Measurements from ENCODE around the gene PLXNB2. TPM values are rescaled to one million over a fixed set of nuclear protein-coding genes. Genes with fewer than 3 reads are reported as not detected.

Gene PLXNB2
- total and polyA plus RNA-seq, 4 experiments from 2014 or later: 0.40 to 4.6 (median 2.8) TPM; not detected in 1

DNA sequence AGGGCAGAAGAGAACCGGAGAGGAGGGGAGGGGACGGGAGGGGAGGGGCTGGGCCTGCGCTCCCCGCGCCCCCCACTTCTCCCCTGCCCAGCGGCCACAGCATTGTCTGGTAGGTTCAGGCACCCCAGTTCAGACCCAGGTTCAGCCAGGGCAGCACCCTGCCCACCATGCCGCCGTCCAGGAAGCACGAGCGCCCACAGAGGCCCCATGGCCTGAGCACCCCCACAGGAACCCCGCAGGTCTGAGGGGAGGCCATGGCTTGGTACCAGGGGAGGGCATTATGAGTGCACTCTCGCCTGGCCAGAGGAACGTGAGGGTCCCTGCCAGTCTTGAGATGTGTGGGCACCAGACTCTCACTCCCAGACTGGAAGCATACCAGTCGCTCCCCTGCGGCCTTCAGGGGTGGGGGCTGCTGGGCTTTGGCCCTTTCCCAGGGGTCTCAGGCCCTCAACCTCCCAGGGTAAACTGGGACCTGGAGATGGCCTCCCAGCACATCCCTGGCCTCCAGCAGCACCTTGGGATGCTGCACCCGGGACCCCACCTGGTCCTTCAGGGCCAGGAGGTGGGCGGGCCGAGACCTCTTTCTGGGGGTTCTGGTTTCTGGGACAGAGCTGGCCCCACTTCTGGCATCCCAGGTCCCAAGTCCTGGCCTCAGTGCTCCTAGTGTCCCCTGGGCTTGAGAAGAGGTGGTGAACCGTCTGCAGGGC lies 597 bp upstream of the PLXNB2 start:
- peak overlapping the region in 3 of 8 donors; percentile 17 to 39 (median 31) for H3K4me3 Mint-ChIP-seq
- peak in 1 of 5 donors; percentile 27 for DNase-seq
- Histone ChIP-seq H3K36me3 (ENCODE audit: insufficient read depth, low read length) (no peaks in the 10 kb centered on the region), H3K4me3 (ENCODE audit: low read length in 2 of 2) (no peak overlapping the region), H3K27ac (ENCODE audit: low read depth, low read length) (no peak overlapping the region), H3K9me3 (ENCODE audit: control insufficient read depth in 1 of 2, low read length in 2 of 2) (no peaks in the 10 kb centered on the region), H3K4me1 (ENCODE audit: insufficient read depth, low read length) (peaks cover 5% of the 10 kb centered on the region), H3K27me3 (ENCODE audit: insufficient read depth, low read length) (no peaks in the 10 kb centered on the region)
- intact Hi-C loops (cut with micrococcal nuclease): loop anchor here (2.0 kb wide), 1 partner anchor 19 kb away; the partner anchor contains the start of gene DENND6B
- peaks cover 8% of the 10 kb centered on the region in 2 donors for H3K27me3 Mint-ChIP-seq
- H3K36me3 Mint-ChIP-seq: no peaks in the 10 kb centered on the region
- ChIA-PET POLR2A (ENCODE audit: partially characterized antibody) (interaction anchor here (0.9 kb wide), 1 partner anchor 313 kb away, joined by 3 read pairs; no protein-coding TSS in a partner anchor), CTCF (ENCODE audit: partially characterized antibody) (no interaction called here)
- H3K9me3 Mint-ChIP-seq: no peaks in the 10 kb centered on the region
- no peak overlapping the region for H3K27ac Mint-ChIP-seq
- H3K4me1 Mint-ChIP-seq: peaks cover 2 to 15% (median 4%) of the 10 kb centered on the region in 4 donors

DNA sequence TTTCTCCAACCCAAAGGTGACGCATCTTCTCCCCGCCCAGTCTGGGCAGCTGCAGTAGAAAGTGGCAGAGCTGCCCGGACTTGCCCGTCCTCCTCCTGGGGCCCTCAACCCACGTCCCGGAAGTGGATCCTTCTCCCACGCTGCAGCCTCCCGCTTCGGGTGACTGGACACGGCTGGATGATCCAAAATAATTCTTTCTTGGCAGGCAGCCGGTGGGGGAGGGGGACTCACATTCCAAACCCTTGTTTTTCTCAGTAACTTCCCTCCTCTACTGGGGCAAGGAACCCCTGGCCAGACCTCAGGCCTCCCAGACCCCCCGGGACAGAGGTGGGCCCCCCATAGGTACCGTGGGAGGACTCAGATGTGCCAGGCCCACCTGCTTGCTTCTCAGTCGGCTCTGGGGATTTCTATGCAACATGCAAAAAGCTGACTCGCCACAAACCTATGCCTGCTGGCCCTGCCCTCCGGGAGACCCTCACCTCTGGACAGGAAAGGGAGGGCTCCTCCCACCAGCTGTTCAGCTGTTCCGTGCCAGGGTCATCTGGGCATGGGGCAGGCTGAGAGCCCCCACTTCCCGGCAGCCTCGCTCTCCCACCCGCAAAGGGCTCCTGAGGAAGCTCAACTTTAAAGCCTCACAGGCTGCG lies 1.4 kb downstream of the PLXNB2 start:
- intact Hi-C loops (cut with micrococcal nuclease): loop anchor here (2.0 kb wide), 1 partner anchor 21 kb away; the partner anchor contains the start of gene DENND6B
- H3K4me3 Mint-ChIP-seq: peak overlapping the region in 6 of 8 donors; percentile 4 to 67 (median 34)
- no peaks in the 10 kb centered on the region for H3K36me3 ChIP-seq (ENCODE audit: insufficient read depth, low read length)
- no peak overlapping the region for H3K27ac ChIP-seq (ENCODE audit: low read depth, low read length)
- peaks cover 5% of the 10 kb centered on the region for H3K4me1 ChIP-seq (ENCODE audit: insufficient read depth, low read length)
- no peaks in the 10 kb centered on the region for H3K9me3 ChIP-seq (ENCODE audit: control insufficient read depth in 1 of 2, low read length in 2 of 2)
- peak overlapping the region in 1 of 7 donors; percentile 56 for H3K27ac Mint-ChIP-seq
- ChIA-PET POLR2A (ENCODE audit: partially characterized antibody) (interaction anchor here (0.8 kb wide), 1 partner anchor 29 kb away, joined by 3 read pairs; no protein-coding TSS in a partner anchor), CTCF (ENCODE audit: partially characterized antibody) (no interaction called here)
- no peak overlapping the region for H3K4me3 ChIP-seq (ENCODE audit: low read length in 2 of 2)
- H3K27me3 Mint-ChIP-seq: peaks cover 10% of the 10 kb centered on the region in 2 donors
- peaks cover 2 to 15% (median 4%) of the 10 kb centered on the region in 4 donors for H3K4me1 Mint-ChIP-seq
- H3K9me3 Mint-ChIP-seq: no peaks in the 10 kb centered on the region
- no peak for DNase-seq
- no peaks in the 10 kb centered on the region for H3K27me3 ChIP-seq (ENCODE audit: insufficient read depth, low read length)
- H3K36me3 Mint-ChIP-seq: no peaks in the 10 kb centered on the region

DNA sequence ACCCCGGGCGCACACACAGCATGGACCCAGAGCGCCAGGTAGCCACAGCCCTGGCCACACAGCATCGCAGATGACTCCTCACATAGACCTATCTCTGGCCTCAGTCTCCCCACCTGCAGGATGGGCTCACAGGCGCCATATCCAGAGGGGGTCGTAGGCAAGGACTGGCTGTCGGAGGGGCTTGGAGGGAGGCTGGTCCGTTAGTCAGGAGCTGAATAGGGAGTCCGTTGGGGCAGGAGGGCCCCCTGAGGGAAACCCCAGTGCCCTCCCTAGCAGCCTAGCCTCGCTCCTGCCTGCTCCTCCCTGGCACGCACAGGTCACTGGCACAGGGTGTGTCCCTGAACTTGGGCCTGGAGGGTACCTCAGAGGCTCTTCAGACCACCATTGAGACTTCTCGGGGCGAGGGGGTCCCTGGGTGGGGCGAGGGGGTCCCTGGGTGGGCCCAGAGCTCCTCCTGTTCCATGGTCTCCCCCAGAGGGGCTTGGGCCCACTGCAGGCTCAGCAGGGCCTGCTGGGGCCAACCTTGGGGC lies 2.0 kb downstream of the PLXNB2 start:
- no peak for DNase-seq
- Mint-ChIP-seq H3K27me3 (peaks cover 10% of the 10 kb centered on the region in 2 donors), H3K27ac (no peak overlapping the region), H3K4me1 (peaks cover 2 to 15% (median 4%) of the 10 kb centered on the region in 4 donors), H3K36me3 (no peaks in the 10 kb centered on the region), H3K9me3 (no peaks in the 10 kb centered on the region), H3K4me3 (no peak overlapping the region)
- Histone ChIP-seq H3K27me3 (ENCODE audit: insufficient read depth, low read length) (no peaks in the 10 kb centered on the region), H3K36me3 (ENCODE audit: insufficient read depth, low read length) (no peaks in the 10 kb centered on the region), H3K4me3 (ENCODE audit: low read length in 2 of 2) (no peak overlapping the region), H3K4me1 (ENCODE audit: insufficient read depth, low read length) (peaks cover 5% of the 10 kb centered on the region), H3K27ac (ENCODE audit: low read depth, low read length) (no peak overlapping the region), H3K9me3 (ENCODE audit: control insufficient read depth in 1 of 2, low read length in 2 of 2) (no peaks in the 10 kb centered on the region)
- POLR2A ChIA-PET (ENCODE audit: partially characterized antibody): no interaction called here
- CTCF ChIA-PET (ENCODE audit: partially characterized antibody): no interaction called here
- intact Hi-C loops (cut with micrococcal nuclease): no loop called here

DNA sequence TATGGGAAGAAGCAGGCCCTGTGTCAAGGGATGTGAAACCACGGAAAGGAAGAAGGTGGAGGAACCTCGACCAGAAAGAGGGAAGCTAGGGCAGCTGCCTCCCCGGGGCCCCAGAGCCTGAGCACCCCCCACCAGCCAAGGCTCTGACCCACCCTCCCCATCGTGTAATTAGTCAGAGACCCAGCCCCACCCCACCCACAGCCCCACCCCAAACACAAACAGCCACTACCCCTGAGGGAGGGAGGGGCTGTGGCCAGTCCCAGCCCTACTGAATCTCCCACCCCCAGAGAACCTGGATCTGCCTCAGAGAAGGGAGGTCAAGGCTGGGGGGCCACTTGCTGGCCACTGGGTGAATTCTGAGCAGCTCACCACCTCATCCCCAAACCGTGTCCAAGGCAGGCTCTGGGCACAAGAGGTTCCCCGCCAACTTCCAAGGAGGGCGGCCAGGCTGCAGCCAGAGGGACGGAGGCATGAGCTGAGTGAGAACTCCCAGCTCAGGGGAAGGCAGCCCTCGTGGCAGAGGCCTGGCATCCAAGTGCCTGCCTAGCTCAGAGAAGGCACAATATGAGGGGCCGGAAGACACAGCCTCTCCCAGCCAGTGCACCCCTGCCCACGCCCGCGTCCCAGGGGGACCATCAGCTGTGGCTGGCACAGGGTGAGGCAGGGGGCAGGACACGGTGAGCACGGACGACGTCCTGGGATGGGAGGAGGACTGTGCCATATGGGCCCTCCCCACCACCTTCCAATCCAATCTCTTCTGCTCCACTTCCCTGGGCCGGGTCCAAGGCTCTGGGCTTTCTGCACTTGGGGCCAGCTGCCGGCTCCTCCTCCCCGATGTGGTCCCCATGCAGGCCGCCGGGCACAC lies 2.7 kb downstream of the PLXNB2 start:
- Mint-ChIP-seq H3K4me1 (peaks cover 2 to 15% (median 4%) of the 10 kb centered on the region in 4 donors), H3K36me3 (no peaks in the 10 kb centered on the region), H3K4me3 (peak overlapping the region in 1 of 8 donors; percentile 29), H3K27ac (no peak overlapping the region), H3K27me3 (peaks cover 10% of the 10 kb centered on the region in 2 donors), H3K9me3 (no peaks in the 10 kb centered on the region)
- Histone ChIP-seq H3K9me3 (ENCODE audit: control insufficient read depth in 1 of 2, low read length in 2 of 2) (no peaks in the 10 kb centered on the region), H3K27me3 (ENCODE audit: insufficient read depth, low read length) (no peaks in the 10 kb centered on the region), H3K36me3 (ENCODE audit: insufficient read depth, low read length) (no peaks in the 10 kb centered on the region), H3K4me3 (ENCODE audit: low read length in 2 of 2) (no peak overlapping the region), H3K4me1 (ENCODE audit: insufficient read depth, low read length) (peaks cover 5% of the 10 kb centered on the region), H3K27ac (ENCODE audit: low read depth, low read length) (no peak overlapping the region)
- ChIA-PET CTCF (ENCODE audit: partially characterized antibody) (no interaction called here), POLR2A (ENCODE audit: partially characterized antibody) (no interaction called here)
- intact Hi-C loops (cut with micrococcal nuclease): no loop called here
- DNase-seq: no peak

DNA sequence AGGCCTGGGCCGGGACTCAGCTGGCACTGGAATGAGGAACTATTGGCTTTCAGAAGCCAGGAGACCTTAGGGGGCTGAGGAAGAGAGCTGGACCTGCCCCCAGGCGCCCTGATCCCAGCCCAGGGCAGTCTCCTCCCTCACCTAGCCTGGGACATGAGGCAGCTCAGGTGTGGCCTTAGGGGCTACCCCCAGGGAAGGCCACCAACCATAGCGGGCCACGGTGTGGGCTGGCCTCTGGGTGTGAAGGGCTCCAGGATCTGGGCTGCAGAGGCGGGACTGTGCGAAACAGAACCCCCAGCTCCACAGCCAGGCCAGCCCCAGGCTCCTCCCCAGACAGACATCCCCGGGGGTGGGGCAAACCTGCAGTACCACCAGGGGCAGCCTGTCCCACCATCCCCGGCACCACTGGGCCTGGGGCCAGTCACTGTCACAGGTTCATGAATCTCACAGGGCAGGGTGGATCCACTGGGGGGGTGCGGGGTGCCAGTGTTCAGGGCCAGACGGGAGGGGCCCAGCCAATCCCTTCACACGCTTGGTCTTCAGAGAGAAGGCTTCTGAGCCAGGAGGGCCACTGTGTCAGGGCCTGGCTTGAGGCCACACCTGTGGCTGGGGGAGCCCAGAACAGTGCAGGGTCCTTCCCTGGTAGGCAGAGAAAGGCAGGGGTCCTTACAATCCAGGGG lies 3.5 kb downstream of the PLXNB2 start:
- no peak for DNase-seq
- peaks cover 10% of the 10 kb centered on the region in 2 donors for H3K27me3 Mint-ChIP-seq
- peak overlapping the region in 2 of 8 donors; percentile 25 to 34 for H3K4me3 Mint-ChIP-seq
- Histone ChIP-seq H3K9me3 (ENCODE audit: control insufficient read depth in 1 of 2, low read length in 2 of 2) (no peaks in the 10 kb centered on the region), H3K4me1 (ENCODE audit: insufficient read depth, low read length) (peaks cover 5% of the 10 kb centered on the region), H3K36me3 (ENCODE audit: insufficient read depth, low read length) (no peaks in the 10 kb centered on the region), H3K27me3 (ENCODE audit: insufficient read depth, low read length) (no peaks in the 10 kb centered on the region), H3K27ac (ENCODE audit: low read depth, low read length) (no peak overlapping the region), H3K4me3 (ENCODE audit: low read length in 2 of 2) (no peak overlapping the region)
- ChIA-PET CTCF (ENCODE audit: partially characterized antibody) (no interaction called here), POLR2A (ENCODE audit: partially characterized antibody) (interaction anchor here (0.6 kb wide), 1 partner anchor 110 kb away, joined by 3 read pairs; no protein-coding TSS in a partner anchor)
- no peaks in the 10 kb centered on the region for H3K36me3 Mint-ChIP-seq
- H3K4me1 Mint-ChIP-seq: peaks cover 2 to 15% (median 4%) of the 10 kb centered on the region in 4 donors
- H3K9me3 Mint-ChIP-seq: no peaks in the 10 kb centered on the region
- H3K27ac Mint-ChIP-seq: no peak overlapping the region
- intact Hi-C loops (cut with micrococcal nuclease): no loop called here

GRCh38 chr22:50303515-50303847 lies 4.0 kb downstream of the PLXNB2 start:
- Histone ChIP-seq H3K27me3 (ENCODE audit: insufficient read depth, low read length) (no peaks in the 10 kb centered on the region), H3K27ac (ENCODE audit: low read depth, low read length) (no peak overlapping the region), H3K9me3 (ENCODE audit: control insufficient read depth in 1 of 2, low read length in 2 of 2) (no peaks in the 10 kb centered on the region), H3K4me3 (ENCODE audit: low read length in 2 of 2) (no peak overlapping the region), H3K36me3 (ENCODE audit: insufficient read depth, low read length) (no peaks in the 10 kb centered on the region), H3K4me1 (ENCODE audit: insufficient read depth, low read length) (peaks cover 5% of the 10 kb centered on the region)
- Mint-ChIP-seq H3K27me3 (peaks cover 10% of the 10 kb centered on the region in 2 donors), H3K27ac (no peak overlapping the region), H3K9me3 (no peaks in the 10 kb centered on the region), H3K4me1 (peaks cover 2 to 10% (median 4%) of the 10 kb centered on the region in 4 donors), H3K4me3 (no peak overlapping the region), H3K36me3 (no peaks in the 10 kb centered on the region)
- intact Hi-C loops (cut with micrococcal nuclease): no loop called here
- no peak for DNase-seq
- ChIA-PET CTCF (ENCODE audit: partially characterized antibody) (no interaction called here), POLR2A (ENCODE audit: partially characterized antibody) (interaction anchor here (0.6 kb wide), 1 partner anchor 109 kb away, joined by 3 read pairs; no protein-coding TSS in a partner anchor)

All from CD4-positive, alpha-beta memory T cell (primary cell).